Measurements from ENCODE around the gene PCNX3.

PCNX3 gene

GRCh38 chr11:65615229-65615949 is at the start of gene PCNX3:
Gene PCNX3 (plus strand): TSS chr11:65615776. CDS start chr11:65616312, 536 bp downstream.
- peak; percentile 100 for DNase-seq (ENCODE audit: low spot score)

GRCh38 chr11:65569164-65569972 is 46.2 kb upstream of the PCNX3 start:
- peak; percentile 67 for DNase-seq (ENCODE audit: low spot score)

- DNase-seq (ENCODE audit: low spot score), result peak; percentile 96
These were observed 45.3 kb upstream of the PCNX3 start, which contains the start of gene ZNRD2 for GRCh38 chr11:65569973-65570918. Gene ZNRD2 (plus strand): TSS chr11:65570477. CDS start chr11:65570492, 15 bp downstream.

GRCh38 chr11:65571420-65571819 is 44.2 kb upstream of the PCNX3 start:
- no peak for DNase-seq (ENCODE audit: low spot score)

- DNase-seq (ENCODE audit: low spot score), result no peak
These were observed 43.6 kb upstream of the PCNX3 start for GRCh38 chr11:65571940-65572339.

GRCh38 chr11:65572356-65573051 is 43.1 kb upstream of the PCNX3 start, which contains the start of gene FAM89B:
Gene FAM89B (plus strand): TSS chr11:65572538. CDS start chr11:65572670, 132 bp downstream.
- peak; percentile 90 for DNase-seq (ENCODE audit: low spot score)

- DNase-seq (ENCODE audit: low spot score), result no peak
These were observed 42.0 kb upstream of the PCNX3 start for GRCh38 chr11:65573391-65574079.

GRCh38 chr11:65574109-65574810 is 41.3 kb upstream of the PCNX3 start:
- peak; percentile 97 for DNase-seq (ENCODE audit: low spot score)

- no peak for DNase-seq (ENCODE audit: low spot score)
These were observed 40.6 kb upstream of the PCNX3 start for GRCh38 chr11:65574811-65575567.

GRCh38 chr11:65575568-65576231 is 39.9 kb upstream of the PCNX3 start, which contains the start of gene EHBP1L1:
Gene EHBP1L1 (plus strand): TSS chr11:65576053. CDS start chr11:65576303, 250 bp downstream.
- DNase-seq (ENCODE audit: low spot score), result peak; percentile 94

- no peak for DNase-seq (ENCODE audit: low spot score)
These were observed 39.2 kb upstream of the PCNX3 start for GRCh38 chr11:65576232-65576866.

- DNase-seq (ENCODE audit: low spot score), result peak; percentile 82
These were observed 38.5 kb upstream of the PCNX3 start for GRCh38 chr11:65576867-65577755.

GRCh38 chr11:65577756-65578109 is 37.8 kb upstream of the PCNX3 start:
- no peak for DNase-seq (ENCODE audit: low spot score)

GRCh38 chr11:65578134-65578533 is 37.4 kb upstream of the PCNX3 start:
- DNase-seq (ENCODE audit: low spot score), result no peak

- DNase-seq (ENCODE audit: low spot score), result no peak
These were observed 36.9 kb upstream of the PCNX3 start for GRCh38 chr11:65578667-65579066.

- no peak for DNase-seq (ENCODE audit: low spot score)
These were observed 36.3 kb upstream of the PCNX3 start for GRCh38 chr11:65579291-65579690.

- DNase-seq (ENCODE audit: low spot score), result no peak
These were observed 35.4 kb upstream of the PCNX3 start for GRCh38 chr11:65580031-65580692.

Measured in GM03348 (cell line).